Measurements from ENCODE around the gene ASB18. TPM values are rescaled to one million over a fixed set of nuclear protein-coding genes. Genes with fewer than 3 reads are reported as not detected.

Gene ASB18
- total and polyA plus RNA-seq, 2 donors (not counting 3 experiments of a cell fraction or from before 2014, with no cell fraction given) = not detected

DNA sequence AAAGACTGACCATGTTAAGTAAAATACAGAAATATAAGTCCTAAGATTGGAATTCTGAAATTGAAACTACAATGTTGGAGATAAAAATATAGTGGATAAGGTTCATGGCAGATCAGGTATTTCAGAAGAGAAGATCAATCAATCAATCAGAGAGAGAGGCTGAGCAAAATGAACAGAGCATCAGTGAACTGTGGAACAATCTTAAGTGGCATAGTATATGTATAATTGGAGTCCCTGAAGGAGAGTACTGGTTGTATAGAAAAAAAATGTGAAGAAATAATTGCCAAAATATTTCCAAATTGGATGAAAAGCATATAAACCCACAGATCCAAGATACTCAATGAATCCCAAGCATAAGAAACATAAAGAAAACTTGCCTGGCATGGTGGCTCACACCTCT is 35.0 kb downstream of the ASB18 start:
- no peaks in the 10 kb centered on the region for H3K36me3 ChIP-seq (ENCODE audit: control insufficient read depth in 2 of 2, extremely low read depth in 1 of 2, insufficient read depth in 2 of 2, low read length in 2 of 2)
- FAIRE-seq = no peak
- no peak for DNase-seq (ENCODE audit: low read depth, low spot score)
- H3K27me3 ChIP-seq (ENCODE audit: control insufficient read depth in 2 of 2, insufficient read depth in 2 of 2, low read length in 2 of 2) = peaks cover 0 to 2% of the 10 kb centered on the region in 2 experiments
- no peak for TF ChIP-seq POLR2AphosphoS5 (IDR thresholded peaks at IDR 0.05; ENCODE audit: insufficient read depth, low read depth, low read length)
- no peak for TF ChIP-seq EZH2 (IDR thresholded peaks at IDR 0.05; ENCODE audit: borderline replicate concordance, low read depth, low read length, severe bottlenecking)
- TF ChIP-seq POLR2A (IDR thresholded peaks at IDR 0.05; ENCODE audit: low read depth, low read length) = no peak
- no peak for TF ChIP-seq JUN (IDR thresholded peaks at IDR 0.05; ENCODE audit: borderline replicate concordance, insufficient read depth, insufficient read length, low read depth)
- TF ChIP-seq CTCF (IDR thresholded peaks at IDR 0.05; ENCODE audit: extremely low read depth in 1 of 2, insufficient read depth in 1 of 2, low read depth in 1 of 2, low read length in 2 of 2) = no peak
- no peak for TF ChIP-seq MAX (IDR thresholded peaks at IDR 0.05; ENCODE audit: insufficient read depth, insufficient read length)
- TF ChIP-seq GATA2 (IDR thresholded peaks at IDR 0.05; ENCODE audit: insufficient read depth, insufficient read length, low read depth, low read length) = no peak
- TF ChIP-seq FOS (IDR thresholded peaks at IDR 0.05; ENCODE audit: borderline replicate concordance, insufficient read depth, low read length) = no peak
- no peak for TF ChIP-seq MYC (IDR thresholded peaks at IDR 0.05; ENCODE audit: low read depth, low read length)
- intact Hi-C loops (cut with micrococcal nuclease) = no loop called here
- H3K79me2 ChIP-seq (ENCODE audit: control insufficient read depth, insufficient read depth, low read length) = no peaks in the 10 kb centered on the region
- H3K4me2 ChIP-seq (ENCODE audit: insufficient read depth, low read length) = no peak overlapping the region
- H3K9ac ChIP-seq (replicated peaks; ENCODE audit: extremely low read depth, insufficient read depth, low read length) = no peak overlapping the region
- H3K4me1 ChIP-seq (ENCODE audit: control insufficient read depth, extremely low read depth, insufficient read depth, low read length) = no peaks in the 10 kb centered on the region
- no peaks in the 10 kb centered on the region for H3K9me3 ChIP-seq (replicated peaks; ENCODE audit: control insufficient read depth, insufficient read depth, low read length)
- H3K9me1 ChIP-seq (replicated peaks; ENCODE audit: control insufficient read depth, extremely low read depth, insufficient read depth, low read length) = no peaks in the 10 kb centered on the region
- H4K20me1 ChIP-seq (replicated peaks; ENCODE audit: control insufficient read depth, extremely low read depth, insufficient read depth, low read length) = no peaks in the 10 kb centered on the region
- ChIA-PET POLR2A (no interaction called here), CTCF (no interaction called here)
- dilution Hi-C loops (cut with MboI; ENCODE audit: extremely low pct_ligation_motif_present, low sequenced_read_pairs) = no loop called here
- BruUV-seq (replicated peaks) = no TSS peak
- no peak overlapping the region for H2AFZ ChIP-seq (ENCODE audit: low read depth, low read length)
- H3K27ac ChIP-seq (ENCODE audit: insufficient read depth, low read depth, low read length) = no peak overlapping the region
- no peak overlapping the region for H3K4me3 ChIP-seq (replicated peaks in 1 of 3; ENCODE audit: insufficient read depth in 1 of 3, low read depth in 1 of 3, low read length in 3 of 3)

Data from endothelial cell of umbilical vein (primary cell).